HCT116 (cell line): ENCODE measurements around the gene CLPTM1L.

Source experiments
- CBX3 ChIP-seq: IDR thresholded peaks from 2 replicates; pipeline ENCODE4 v1.6.1; 2012; ENCODE audit warnings: low read depth
- CEBPB ChIP-seq: IDR thresholded peaks from 2 replicates; pipeline ENCODE4 v1.6.1; 2012; ENCODE audit warnings: low read depth
- CTCF ChIP-seq, 3 experiments: fragments of 200-600 bp in 1 of 3; sonication (generic) in 1 of 3; IDR thresholded peaks in 2 of 3; conservative IDR thresholded peaks in 1 of 3; 2 replicates each; pipeline ENCODE4 v1.5.1; 2012 to 2017; ENCODE audit warnings: low read depth in 2 of 3, low read length in 2 of 3, antibody characterized with exemption in 1 of 3, borderline replicate concordance in 1 of 3, control low read depth in 1 of 3, mild to moderate bottlenecking in 1 of 3, mixed read lengths in 1 of 3, mixed run types in 1 of 3, moderate library complexity in 1 of 3; ENCODE audit not compliant: insufficient read depth in 1 of 3
- EZH2 ChIP-seq: fragments of 200-600 bp; sonication (generic); IDR thresholded peaks from 2 replicates; pipeline ENCODE4 v1.6.1; 2017; ENCODE audit warnings: antibody characterized with exemption, mixed run types
- JUND ChIP-seq: IDR thresholded peaks from 2 replicates; pipeline ENCODE4 v1.6.1; 2012
- POLR2A ChIP-seq: IDR thresholded peaks from 2 replicates; pipeline ENCODE4 v1.7.0; 2011; ENCODE audit warnings: borderline replicate concordance; ENCODE audit not compliant: insufficient read depth, insufficient read length; ENCODE audit errors: extremely low read depth
- POLR2AphosphoS5 ChIP-seq: IDR thresholded peaks from 2 replicates; pipeline ENCODE4 v1.6.1; 2011; ENCODE audit warnings: mild to moderate bottlenecking, low read depth, low read length, moderate library complexity
- RAD21 ChIP-seq: IDR thresholded peaks from 2 replicates; pipeline ENCODE4 v1.6.1; 2012; ENCODE audit warnings: low read depth, mild to moderate bottlenecking
- REST ChIP-seq: IDR thresholded peaks from 2 replicates; pipeline ENCODE4 v1.6.1; 2012; ENCODE audit warnings: low read depth

GRCh38 chr5:1322955-1323802 lies 21.7 kb downstream of the CLPTM1L start:
- TF ChIP-seq POLR2A (no peak), RAD21 (no peak), CTCF (IDR thresholded peaks at IDR 0.05 in 2 of 3, conservative IDR thresholded peaks at IDR 0.05 in 1 of 3; ENCODE audit: borderline replicate concordance in 1 of 3, insufficient read depth in 1 of 3, low read depth in 2 of 3, low read length in 2 of 3) (no peak), REST (no peak), CBX3 (no peak), POLR2AphosphoS5 (no peak), CEBPB (no peak), EZH2 (no peak), JUND (no peak)
